GM12865 (cell line): ENCODE data around the gene LLCFC1.

Experiments
- DNase-seq: peaks from one replicate; pipeline ENCODE4 v3.0.0; 2010; ENCODE audit warnings: low read depth
- H3K4me3 ChIP-seq: 2 replicates; pipeline ENCODE4 v1.5.1; 2011; ENCODE audit warnings: mild to moderate bottlenecking, low read depth, low read length, control low read depth
- TF ChIP-seq, protein P1 (sequence below): IDR thresholded peaks from 2 replicates; pipeline ENCODE4 v1.5.1; 2011; ENCODE audit warnings: low read length, control low read depth, low read depth, inconsistent platforms; ENCODE audit not compliant: insufficient read depth; ENCODE audit errors: missing control alignments

LLCFC1 gene

DNA sequence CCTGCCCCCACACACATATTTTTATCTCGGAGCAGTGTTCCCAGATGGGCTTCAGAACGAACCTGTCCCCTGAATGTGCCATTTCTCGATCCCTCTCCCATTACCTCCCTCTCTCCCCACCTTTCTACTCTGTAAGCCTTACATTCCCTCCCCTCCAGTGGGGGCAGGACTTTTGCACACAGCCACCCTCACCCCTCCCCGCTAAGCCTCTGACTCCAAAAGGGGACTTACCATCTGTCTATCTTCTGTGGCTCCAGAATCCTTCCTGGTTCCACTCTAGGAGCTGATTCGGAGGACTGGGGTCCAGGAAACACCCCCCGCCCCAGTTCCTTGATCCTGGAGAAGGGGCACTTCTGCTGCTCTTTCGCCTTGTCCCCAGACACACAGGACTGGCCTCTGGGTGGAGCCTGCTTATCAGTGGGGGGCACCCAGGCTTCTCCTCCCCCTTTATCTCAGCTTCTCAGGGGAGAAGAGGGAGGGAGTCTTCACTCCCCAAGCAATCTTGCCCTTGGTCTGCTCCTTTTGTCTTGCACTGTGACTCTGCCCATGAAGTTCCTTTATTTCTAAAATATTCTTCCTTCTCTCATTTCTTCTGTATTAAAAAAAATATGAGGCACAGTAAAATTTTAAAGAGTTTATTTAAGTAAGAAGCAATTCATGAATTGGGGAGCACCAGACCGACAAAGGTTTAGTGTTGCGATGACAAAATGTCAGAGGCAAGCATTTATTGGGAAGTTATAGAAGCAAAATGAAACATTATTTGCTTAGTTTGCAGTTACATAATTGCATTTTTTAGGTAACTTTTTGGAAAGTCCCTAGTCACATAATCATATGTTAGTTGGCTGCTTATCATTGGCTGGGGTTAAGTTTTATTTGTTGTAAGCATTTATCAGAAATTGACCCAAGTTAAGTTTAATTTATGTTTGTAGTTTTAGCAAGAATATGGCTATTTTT, 23.0 kb downstream of the LLCFC1 start, which contains the start of gene KEL:
TSS of gene KEL (minus strand) at position 391 of the 954 bp plus-strand sequence. CDS start at position 234, 157 bp downstream.
- H3K4me3 ChIP-seq: no peak within 1 kb of the TSS
- TF ChIP-seq, protein P1, sequence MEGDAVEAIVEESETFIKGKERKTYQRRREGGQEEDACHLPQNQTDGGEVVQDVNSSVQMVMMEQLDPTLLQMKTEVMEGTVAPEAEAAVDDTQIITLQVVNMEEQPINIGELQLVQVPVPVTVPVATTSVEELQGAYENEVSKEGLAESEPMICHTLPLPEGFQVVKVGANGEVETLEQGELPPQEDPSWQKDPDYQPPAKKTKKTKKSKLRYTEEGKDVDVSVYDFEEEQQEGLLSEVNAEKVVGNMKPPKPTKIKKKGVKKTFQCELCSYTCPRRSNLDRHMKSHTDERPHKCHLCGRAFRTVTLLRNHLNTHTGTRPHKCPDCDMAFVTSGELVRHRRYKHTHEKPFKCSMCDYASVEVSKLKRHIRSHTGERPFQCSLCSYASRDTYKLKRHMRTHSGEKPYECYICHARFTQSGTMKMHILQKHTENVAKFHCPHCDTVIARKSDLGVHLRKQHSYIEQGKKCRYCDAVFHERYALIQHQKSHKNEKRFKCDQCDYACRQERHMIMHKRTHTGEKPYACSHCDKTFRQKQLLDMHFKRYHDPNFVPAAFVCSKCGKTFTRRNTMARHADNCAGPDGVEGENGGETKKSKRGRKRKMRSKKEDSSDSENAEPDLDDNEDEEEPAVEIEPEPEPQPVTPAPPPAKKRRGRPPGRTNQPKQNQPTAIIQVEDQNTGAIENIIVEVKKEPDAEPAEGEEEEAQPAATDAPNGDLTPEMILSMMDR: no peak
- no peak for DNase-seq

DNA sequence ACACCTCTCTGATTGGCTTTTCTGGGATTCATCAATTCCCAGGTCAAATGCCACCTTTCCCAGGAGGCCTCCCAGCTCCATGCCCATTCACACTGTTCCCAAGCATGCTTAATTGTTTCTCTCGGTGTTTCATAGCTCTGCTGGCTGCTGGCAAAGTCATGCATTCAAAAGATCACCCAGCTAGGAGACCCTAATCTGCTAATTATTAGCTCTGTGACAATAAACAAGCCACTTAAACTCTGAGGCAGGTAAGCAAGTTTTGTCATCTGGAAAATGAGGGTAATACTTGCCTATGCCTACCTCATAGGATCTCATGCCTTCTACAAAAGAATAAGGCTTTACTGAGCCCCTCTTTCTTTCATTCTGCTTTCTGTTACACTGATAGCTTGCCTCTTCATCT, 23.7 kb downstream of the LLCFC1 start:
- TF ChIP-seq, protein P1: no peak
- DNase-seq: no peak
- no peak overlapping the region for H3K4me3 ChIP-seq

DNA sequence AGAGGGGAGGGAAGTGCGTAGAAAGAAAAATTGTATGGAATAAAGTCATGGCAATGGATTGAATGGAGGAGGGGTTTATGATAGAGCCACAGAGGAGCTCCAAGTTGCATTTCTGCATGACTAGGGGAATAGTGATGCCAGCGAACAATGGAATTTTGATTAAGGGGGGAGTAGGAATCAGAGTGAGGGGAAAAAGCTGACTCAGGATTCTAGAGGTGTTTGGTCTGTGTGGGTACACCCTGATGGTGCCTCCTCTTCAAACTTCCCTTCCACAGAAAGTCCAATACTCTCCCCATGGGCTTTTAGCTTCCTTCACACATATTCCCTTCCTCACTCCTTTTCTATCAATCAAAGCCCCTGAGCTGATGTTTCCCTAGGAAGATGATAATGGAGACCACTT, 24.7 kb downstream of the LLCFC1 start:
- no peak for DNase-seq
- no peak overlapping the region for H3K4me3 ChIP-seq
- TF ChIP-seq, protein P1: no peak

DNA sequence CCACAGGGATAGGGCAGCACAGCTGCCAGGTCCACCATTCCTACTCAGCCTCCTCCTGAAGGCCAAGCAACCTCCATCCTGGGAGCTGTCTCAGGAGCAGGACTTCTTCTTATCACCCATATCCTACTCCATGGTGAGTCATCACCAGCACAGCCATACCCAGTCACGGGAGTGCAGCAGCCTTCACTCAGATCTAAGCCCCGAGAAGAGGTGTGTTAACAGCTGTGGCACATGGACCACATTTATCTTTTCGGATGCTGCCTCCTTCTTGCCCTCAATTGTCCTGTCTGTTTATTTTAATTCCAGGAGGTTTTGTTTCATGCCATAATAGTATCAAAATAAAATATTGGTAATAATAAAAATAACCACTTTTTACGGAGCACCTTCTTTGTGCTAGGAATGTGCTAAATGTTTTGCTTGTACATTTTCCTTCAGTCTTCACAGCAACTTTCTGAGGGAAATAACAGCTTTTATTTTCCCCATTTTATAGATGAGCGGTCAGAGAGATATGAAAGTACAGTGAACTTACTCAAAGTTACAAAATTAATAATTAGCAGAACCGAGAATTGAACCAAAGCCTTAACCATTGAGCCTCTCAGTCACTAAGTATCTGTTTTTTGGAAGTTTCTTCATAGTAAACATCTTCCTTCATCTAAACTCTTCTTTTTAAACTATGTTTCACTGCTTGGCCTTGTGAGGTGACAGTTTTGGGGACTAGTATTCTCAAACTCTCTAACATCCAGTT, 25.4 kb downstream of the LLCFC1 start:
- no peak for DNase-seq
- TF ChIP-seq, protein P1: no peak
- no peak overlapping the region for H3K4me3 ChIP-seq

DNA sequence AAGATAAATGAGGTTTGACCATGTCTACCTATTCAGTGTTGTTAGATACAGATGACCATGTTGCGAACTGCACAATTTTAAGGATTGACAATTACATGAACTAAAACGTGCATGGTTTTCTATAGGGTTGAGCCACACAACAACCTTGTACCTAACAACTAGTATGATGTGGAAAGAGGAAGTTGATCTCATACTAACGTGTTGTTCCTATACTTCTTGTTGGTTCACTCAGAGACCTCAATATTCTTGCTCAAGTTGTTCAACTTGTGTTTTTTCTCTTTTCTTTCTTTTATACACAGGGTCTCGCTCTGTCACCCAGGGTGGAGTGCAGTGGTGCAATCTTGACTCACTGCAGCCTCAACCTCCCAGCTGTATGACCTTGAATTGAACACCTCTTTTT, 28.9 kb downstream of the LLCFC1 start:
- TF ChIP-seq, protein P1: no peak
- H3K4me3 ChIP-seq: no peak overlapping the region
- no peak for DNase-seq

DNA sequence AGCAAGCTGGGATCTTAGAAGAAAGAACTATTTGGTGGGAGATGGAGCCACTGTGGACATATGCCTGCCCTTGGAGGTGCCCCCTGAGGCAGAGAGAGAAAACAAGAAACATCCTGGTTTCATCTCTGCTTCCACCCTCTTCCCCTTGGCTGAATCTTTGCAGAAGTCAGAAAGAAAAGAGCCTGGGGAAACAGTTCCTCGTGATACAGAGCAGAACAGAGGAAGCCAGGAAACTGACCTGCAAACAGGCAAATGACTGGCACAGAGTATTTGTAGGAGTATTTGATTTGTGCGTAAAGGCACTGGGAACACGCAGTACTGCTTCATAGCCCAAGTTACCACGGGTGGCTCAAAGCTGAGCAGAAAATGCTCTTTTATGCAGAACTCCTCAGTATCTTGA, 29.9 kb downstream of the LLCFC1 start:
- DNase-seq: no peak
- TF ChIP-seq, protein P1: no peak
- H3K4me3 ChIP-seq: no peak overlapping the region
